Measurements from ENCODE around the gene MRTFB.

- TF ChIP-seq POLR2A (IDR thresholded peaks at IDR 0.05) (no peak), CTCF (IDR thresholded peaks at IDR 0.05) (no peak)
Observed at GRCh38 chr16:14150796-14151195, 79.7 kb downstream of the MRTFB start.
